Measurements from ENCODE around the gene CCNA1. TPM values are rescaled to one million over a fixed set of nuclear protein-coding genes. Genes with fewer than 3 reads are reported as not detected.

The CCNA1 gene
- total RNA-seq, 1 experiment from 2014 or later: not detected

DNA sequence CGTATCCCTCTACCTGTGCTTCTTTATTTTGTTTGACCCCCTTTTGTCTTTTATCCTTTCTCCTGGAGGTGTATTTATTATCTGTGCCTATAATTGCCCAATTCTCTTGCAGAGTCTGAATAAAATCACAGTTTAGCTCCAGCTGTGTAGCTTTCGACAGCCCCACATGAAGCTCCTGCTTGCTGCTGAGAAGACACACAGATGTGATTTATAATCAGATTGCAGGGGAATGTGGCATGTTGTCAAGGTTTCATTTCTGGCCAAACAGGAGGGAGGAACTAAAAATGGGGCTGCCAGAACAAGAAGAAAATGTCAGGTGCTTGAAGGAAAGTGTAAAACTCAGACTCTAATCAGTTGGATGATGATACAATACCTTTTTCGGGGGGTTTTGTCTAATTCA, 22.7 kb downstream of the CCNA1 start:
- H3K9me2 ChIP-seq (ENCODE audit: insufficient read depth): no peaks in the 10 kb centered on the region
- no peaks in the 10 kb centered on the region for H4K20me1 ChIP-seq (ENCODE audit: insufficient read depth)
- POLR2A ChIA-PET: no interaction called here
- no peak overlapping the region for H3K9ac ChIP-seq (ENCODE audit: low read length)
- RAD21 ChIA-PET (ENCODE audit: low non-redundant PET in 1 of 2, low total read pairs in 2 of 2, uncharacterized antibody in 2 of 2, unreplicated experiment in 2 of 2): no interaction called here
- H3K9me3 ChIP-seq (ENCODE audit: control insufficient read depth in 1 of 2, insufficient read depth in 1 of 2, low read depth in 1 of 2, low read length in 2 of 2): peaks cover 0 to 9% of the 10 kb centered on the region in 2 experiments; a peak in 1 of 4 replicates
- TF ChIP-seq CBX3 (IDR thresholded peaks at IDR 0.05; ENCODE audit: low read depth): no peak
- TF ChIP-seq, protein P1, sequence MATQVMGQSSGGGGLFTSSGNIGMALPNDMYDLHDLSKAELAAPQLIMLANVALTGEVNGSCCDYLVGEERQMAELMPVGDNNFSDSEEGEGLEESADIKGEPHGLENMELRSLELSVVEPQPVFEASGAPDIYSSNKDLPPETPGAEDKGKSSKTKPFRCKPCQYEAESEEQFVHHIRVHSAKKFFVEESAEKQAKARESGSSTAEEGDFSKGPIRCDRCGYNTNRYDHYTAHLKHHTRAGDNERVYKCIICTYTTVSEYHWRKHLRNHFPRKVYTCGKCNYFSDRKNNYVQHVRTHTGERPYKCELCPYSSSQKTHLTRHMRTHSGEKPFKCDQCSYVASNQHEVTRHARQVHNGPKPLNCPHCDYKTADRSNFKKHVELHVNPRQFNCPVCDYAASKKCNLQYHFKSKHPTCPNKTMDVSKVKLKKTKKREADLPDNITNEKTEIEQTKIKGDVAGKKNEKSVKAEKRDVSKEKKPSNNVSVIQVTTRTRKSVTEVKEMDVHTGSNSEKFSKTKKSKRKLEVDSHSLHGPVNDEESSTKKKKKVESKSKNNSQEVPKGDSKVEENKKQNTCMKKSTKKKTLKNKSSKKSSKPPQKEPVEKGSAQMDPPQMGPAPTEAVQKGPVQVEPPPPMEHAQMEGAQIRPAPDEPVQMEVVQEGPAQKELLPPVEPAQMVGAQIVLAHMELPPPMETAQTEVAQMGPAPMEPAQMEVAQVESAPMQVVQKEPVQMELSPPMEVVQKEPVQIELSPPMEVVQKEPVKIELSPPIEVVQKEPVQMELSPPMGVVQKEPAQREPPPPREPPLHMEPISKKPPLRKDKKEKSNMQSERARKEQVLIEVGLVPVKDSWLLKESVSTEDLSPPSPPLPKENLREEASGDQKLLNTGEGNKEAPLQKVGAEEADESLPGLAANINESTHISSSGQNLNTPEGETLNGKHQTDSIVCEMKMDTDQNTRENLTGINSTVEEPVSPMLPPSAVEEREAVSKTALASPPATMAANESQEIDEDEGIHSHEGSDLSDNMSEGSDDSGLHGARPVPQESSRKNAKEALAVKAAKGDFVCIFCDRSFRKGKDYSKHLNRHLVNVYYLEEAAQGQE (IDR thresholded peaks at IDR 0.05; ENCODE audit: low read depth): no peak
- TF ChIP-seq MAX (IDR thresholded peaks at IDR 0.05): no peak
- TF ChIP-seq JUND (IDR thresholded peaks at IDR 0.05): no peak
- TF ChIP-seq, protein P2, sequence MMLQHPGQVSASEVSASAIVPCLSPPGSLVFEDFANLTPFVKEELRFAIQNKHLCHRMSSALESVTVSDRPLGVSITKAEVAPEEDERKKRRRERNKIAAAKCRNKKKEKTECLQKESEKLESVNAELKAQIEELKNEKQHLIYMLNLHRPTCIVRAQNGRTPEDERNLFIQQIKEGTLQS (IDR thresholded peaks at IDR 0.05): no peak
- TF ChIP-seq FOSL1 (IDR thresholded peaks at IDR 0.05; ENCODE audit: low read depth): no peak
- TF ChIP-seq ELF1 (IDR thresholded peaks at IDR 0.05; ENCODE audit: borderline replicate concordance, low read depth): no peak
- TF ChIP-seq YY1 (IDR thresholded peaks at IDR 0.05; ENCODE audit: extremely low read depth, insufficient replicate concordance, low read depth, low read length): no peak
- TF ChIP-seq EZH2 (IDR thresholded peaks at IDR 0.05): no peak
- H3K27me3 ChIP-seq (ENCODE audit: insufficient read depth, low read length): no peaks in the 10 kb centered on the region
- no peaks in the 10 kb centered on the region for H3K36me3 ChIP-seq (ENCODE audit: control insufficient read depth in 1 of 2, insufficient read depth in 2 of 2, low read length in 2 of 2)
- H3K27ac ChIP-seq (ENCODE audit: low read depth, low read length): no peak overlapping the region
- intact Hi-C loops (cut with micrococcal nuclease): no loop called here
- CTCF ChIA-PET: no interaction called here
- no peak overlapping the region for H3K4me3 ChIP-seq (replicated peaks in 1 of 2; ENCODE audit: low read depth in 1 of 2, low read length in 2 of 2)
- H3K4me2 ChIP-seq (ENCODE audit: low read length): no peak overlapping the region
- H3K4me1 ChIP-seq (ENCODE audit: control insufficient read depth in 1 of 2, insufficient read depth in 2 of 2, low read length in 2 of 2): no peaks in the 10 kb centered on the region
- ATAC-seq: no peak
- no peaks in the 10 kb centered on the region for H3K79me2 ChIP-seq (ENCODE audit: insufficient read depth, low read length)
- no TSS peak for BruUV-seq (replicated peaks)
- no peak for DNase-seq (ENCODE audit: low read depth, low spot score)
- H2AFZ ChIP-seq (ENCODE audit: low read depth, low read length, poor library complexity, severe bottlenecking): no peak overlapping the region
